ENCODE measurements around the gene SYNGAP1.

The SYNGAP1 gene

GRCh38 chr6:33390173-33390572 lies 29.7 kb upstream of the SYNGAP1 start:
- no peaks in the 10 kb centered on the region for H3K9me2 ChIP-seq (replicated peaks; ENCODE audit: insufficient read depth, low read length)
- H3K27ac ChIP-seq (ENCODE audit: low read depth, low read length), result no peak overlapping the region
- peaks cover 4% of the 10 kb centered on the region; the same call in 1 of the 2 replicates for H3F3A ChIP-seq (ENCODE audit: insufficient read depth)
- no peak overlapping the region for H3K4me2 ChIP-seq (ENCODE audit: low read depth, low read length, poor library complexity, severe bottlenecking)
- no peaks in the 10 kb centered on the region for H3K9me3 ChIP-seq (ENCODE audit: insufficient read depth, low read length)
- no peak overlapping the region for H3K4me3 ChIP-seq (ENCODE audit: insufficient read depth, low read length, poor library complexity, severe bottlenecking)
- H3K79me2 ChIP-seq (ENCODE audit: insufficient read depth, low read length), result peaks cover 35% of the 10 kb centered on the region
- TF ChIP-seq CTCF (IDR thresholded peaks at IDR 0.05; ENCODE audit: insufficient read depth, low read length, poor library complexity, severe bottlenecking) (no peak), EZH2phosphoT487 (conservative IDR thresholded peaks at IDR 0.05; ENCODE audit: low read length) (no peak)
- peaks cover 14% of the 10 kb centered on the region for H3K36me3 ChIP-seq (ENCODE audit: low read length)
- H4K20me1 ChIP-seq (ENCODE audit: low read depth, low read length), result peaks cover 8% of the 10 kb centered on the region
- H3K27me3 ChIP-seq (ENCODE audit: low read length), result no peaks in the 10 kb centered on the region
- peak overlapping the region; percentile 88 for H2AFZ ChIP-seq (ENCODE audit: low read depth, low read length, severe bottlenecking)
- no peak overlapping the region for H3K9ac ChIP-seq (ENCODE audit: low read length)

DNA sequence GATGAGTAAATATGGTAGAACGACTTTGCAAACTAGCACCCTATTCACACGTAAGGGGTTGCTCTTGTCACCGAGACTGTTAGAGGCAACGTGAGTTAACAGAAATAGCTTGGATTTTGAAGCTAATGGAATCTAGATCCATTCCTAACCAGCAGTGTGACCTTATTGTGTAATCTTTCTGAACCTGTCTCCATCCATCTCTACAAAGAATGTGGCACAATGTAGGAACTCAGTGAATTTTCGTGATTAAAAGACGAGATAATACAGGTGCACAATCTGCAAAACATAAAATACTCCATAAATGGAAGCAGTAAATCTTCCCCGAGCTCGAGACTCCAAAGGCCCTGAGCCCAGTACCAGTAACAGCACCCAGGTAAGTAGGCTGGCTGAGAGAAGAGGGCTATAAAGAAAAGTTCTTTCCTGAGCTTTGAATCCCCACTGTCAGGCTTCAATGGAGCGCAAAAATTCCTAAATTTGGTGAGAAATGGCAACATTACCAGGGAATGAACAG lies 29.0 kb upstream of the SYNGAP1 start:
- Histone ChIP-seq H4K20me1 (ENCODE audit: low read depth, low read length) (peaks cover 14% of the 10 kb centered on the region), H3K9ac (ENCODE audit: low read length) (peak overlapping the region; percentile 50), H3K4me3 (ENCODE audit: insufficient read depth, low read length, poor library complexity, severe bottlenecking) (peak overlapping the region; percentile 47), H3K79me2 (ENCODE audit: insufficient read depth, low read length) (peaks cover 42% of the 10 kb centered on the region), H3K9me2 (replicated peaks; ENCODE audit: insufficient read depth, low read length) (no peaks in the 10 kb centered on the region), H3K9me3 (ENCODE audit: insufficient read depth, low read length) (no peaks in the 10 kb centered on the region), H3K36me3 (ENCODE audit: low read length) (peaks cover 20% of the 10 kb centered on the region), H3K4me2 (ENCODE audit: low read depth, low read length, poor library complexity, severe bottlenecking) (peak overlapping the region; percentile 63), H3F3A (ENCODE audit: insufficient read depth) (peaks cover 10% of the 10 kb centered on the region; the same call in 1 of the 2 replicates), H3K27me3 (ENCODE audit: low read length) (no peaks in the 10 kb centered on the region), H3K27ac (ENCODE audit: low read depth, low read length) (peak overlapping the region; percentile 86), H2AFZ (ENCODE audit: low read depth, low read length, severe bottlenecking) (peak overlapping the region; percentile 88)
- no peak for TF ChIP-seq CTCF (IDR thresholded peaks at IDR 0.05; ENCODE audit: insufficient read depth, low read length, poor library complexity, severe bottlenecking)
- no peak for TF ChIP-seq EZH2phosphoT487 (conservative IDR thresholded peaks at IDR 0.05; ENCODE audit: low read length)

- peaks cover 24% of the 10 kb centered on the region for H3K36me3 ChIP-seq (ENCODE audit: low read length)
- TF ChIP-seq EZH2phosphoT487 (conservative IDR thresholded peaks at IDR 0.05; ENCODE audit: low read length) (no peak), CTCF (IDR thresholded peaks at IDR 0.05; ENCODE audit: insufficient read depth, low read length, poor library complexity, severe bottlenecking) (peak; percentile 98)
- H3K4me2 ChIP-seq (ENCODE audit: low read depth, low read length, poor library complexity, severe bottlenecking), result peak within 1 kb of the TSS; percentile 89
These were observed 28.5 kb upstream of the SYNGAP1 start, which contains the start of gene KIFC1 for GRCh38 chr6:33391278-33391921. KIFC1 (plus strand) TSS chr6:33391823; CDS start chr6:33391986, 163 bp downstream.

More at GRCh38 chr6:33391278-33391921, 28.5 kb upstream of the SYNGAP1 start, which contains the start of gene KIFC1:
- Histone ChIP-seq H4K20me1 (ENCODE audit: low read depth, low read length) (peaks cover 18% of the 10 kb centered on the region), H3K27ac (ENCODE audit: low read depth, low read length) (peak within 1 kb of the TSS; percentile 86), H2AFZ (ENCODE audit: low read depth, low read length, severe bottlenecking) (peak within 1 kb of the TSS; percentile 88), H3K9me3 (ENCODE audit: insufficient read depth, low read length) (no peaks in the 10 kb centered on the region), H3K79me2 (ENCODE audit: insufficient read depth, low read length) (peaks cover 47% of the 10 kb centered on the region), H3F3A (ENCODE audit: insufficient read depth) (peaks cover 15% of the 10 kb centered on the region), H3K27me3 (ENCODE audit: low read length) (no peaks in the 10 kb centered on the region), H3K9me2 (replicated peaks; ENCODE audit: insufficient read depth, low read length) (no peaks in the 10 kb centered on the region), H3K4me3 (ENCODE audit: insufficient read depth, low read length, poor library complexity, severe bottlenecking) (peak within 1 kb of the TSS; percentile 69), H3K9ac (ENCODE audit: low read length) (peak within 1 kb of the TSS; percentile 92)
